22Rv1 (cell line): ENCODE results near the gene PRDM10.

ENCODE experiments used
- H3K27ac ChIP-seq: fragments of 450-650 bp; 2 replicates; pipeline ENCODE4 v1.5.1; 2017
- CTCF ChIP-seq: fragments of 450-650 bp; IDR thresholded peaks from 2 replicates; pipeline ENCODE4 v1.5.1; 2017; ENCODE audit warnings: mild to moderate bottlenecking
- ZFX ChIP-seq: fragments of 450-650 bp; IDR thresholded peaks from 2 replicates; pipeline ENCODE4 v1.6.1; 2017; ENCODE audit warnings: antibody characterized with exemption, borderline replicate concordance

PRDM10 gene

GRCh38 chr11:130008326-130008725, 5.7 kb upstream of the PRDM10 start:
- TF ChIP-seq ZFX (no peak), CTCF (no peak)

GRCh38 chr11:130006929-130007328, 4.3 kb upstream of the PRDM10 start:
- TF ChIP-seq ZFX, result no peak
- no peak for TF ChIP-seq CTCF

More at GRCh38 chr11:130008326-130008725, 5.7 kb upstream of the PRDM10 start:
- H3K27ac ChIP-seq, result no peak overlapping the region

GRCh38 chr11:130003717-130004001, 1.0 kb upstream of the PRDM10 start:
- peak overlapping the region; percentile 100 for H3K27ac ChIP-seq
- TF ChIP-seq CTCF (no peak), ZFX (no peak)

More at GRCh38 chr11:130006929-130007328, 4.3 kb upstream of the PRDM10 start:
- no peak overlapping the region for H3K27ac ChIP-seq

GRCh38 chr11:130002846-130003716, 446 bp upstream of the PRDM10 start:
- H3K27ac ChIP-seq, result peak overlapping the region; percentile 100
- no peak for TF ChIP-seq CTCF
- no peak for TF ChIP-seq ZFX

- H3K27ac ChIP-seq, result peak overlapping the region; percentile 100
- TF ChIP-seq CTCF, result no peak
- no peak for TF ChIP-seq ZFX
Measured at GRCh38 chr11:130001461-130002351, 929 bp downstream of the PRDM10 start.

- peak overlapping the region; percentile 100 for H3K27ac ChIP-seq
- TF ChIP-seq CTCF (no peak), ZFX (no peak)
Measured at GRCh38 chr11:130000552-130001176, 2.0 kb downstream of the PRDM10 start.

- H3K27ac ChIP-seq, result peak overlapping the region; percentile 100
- TF ChIP-seq ZFX (no peak), CTCF (no peak)
Measured at GRCh38 chr11:129999407-129999806, 3.2 kb downstream of the PRDM10 start.
